Measurements from ENCODE around the gene RGPD3.
"Not testable (repeated sequence)": the region's sequence is repeated elsewhere in the genome, so short reads cannot be mapped to it uniquely, and the experiment has no call there.

- not testable (repeated sequence) for TF ChIP-seq CTCF (conservative IDR thresholded peaks at IDR 0.05 in 1 of 2, IDR thresholded peaks at IDR 0.05 in 1 of 2; ENCODE audit: extremely low read depth in 1 of 2, insufficient read depth in 1 of 2, low read depth in 1 of 2, low read length in 2 of 2); EZH2 (IDR thresholded peaks at IDR 0.05; ENCODE audit: borderline replicate concordance, low read length)
Measured at GRCh38 chr2:106514827-106515226, 46.6 kb upstream of the RGPD3 start.
